Fibroblast of lung (primary cell): ENCODE results near the gene DUSP15. TPM values are rescaled to one million over a fixed set of nuclear protein-coding genes. Genes with fewer than 3 reads are reported as not detected.

Experiments
- DNase-seq, 2 donors: peaks; one replicate each; pipeline versions ENCODE4 v3.0.0 to v3.0.0-alpha.2; 2010; ENCODE audit warnings: low read depth in 2 of 2
- H2AFZ ChIP-seq: 2 replicates; pipeline ENCODE4 v1.5.1; 2012; ENCODE audit warnings: low read length, control low read depth, inconsistent platforms
- H3K27ac ChIP-seq: 2 replicates; pipeline ENCODE4 v1.5.1; 2011; ENCODE audit warnings: low read length, control low read depth; ENCODE audit not compliant: insufficient read depth
- H3K27me3 ChIP-seq: 2 replicates; pipeline ENCODE4 v1.5.1; 2011; ENCODE audit warnings: mild to moderate bottlenecking, low read length; ENCODE audit not compliant: control insufficient read depth, insufficient read depth
- H3K36me3 ChIP-seq: 2 replicates; pipeline ENCODE4 v1.5.1; 2011; ENCODE audit warnings: low read length; ENCODE audit not compliant: control insufficient read depth, insufficient read depth
- H3K4me1 ChIP-seq: 2 replicates; pipeline ENCODE4 v1.5.1; 2011; ENCODE audit warnings: low read length; ENCODE audit not compliant: control insufficient read depth, insufficient read depth; ENCODE audit errors: extremely low read depth
- H3K4me2 ChIP-seq: 2 replicates; pipeline ENCODE4 v1.5.1; 2011; ENCODE audit warnings: low read length, control low read depth; ENCODE audit not compliant: insufficient read depth; ENCODE audit errors: extremely low read depth
- H3K4me3 ChIP-seq, 4 experiments: fragments of 200-600 bp in 1 of 4; sonication (generic) in 1 of 4; replicated peaks in 1 of 4; 2 replicates each; pipeline ENCODE4 v1.5.1; 2011 to 2016; ENCODE audit warnings: low read length in 4 of 4, low read depth in 3 of 4, mild to moderate bottlenecking in 3 of 4, control low read depth in 2 of 4, inconsistent platforms in 1 of 4, mixed read lengths in 1 of 4; ENCODE audit not compliant: insufficient read depth in 1 of 4; ENCODE audit errors: control extremely low read depth in 1 of 4
- H3K79me2 ChIP-seq: 2 replicates; pipeline ENCODE4 v1.5.1; 2012; ENCODE audit warnings: mild to moderate bottlenecking, low read length, inconsistent platforms; ENCODE audit not compliant: control insufficient read depth, insufficient read depth
- H3K9ac ChIP-seq: 2 replicates; pipeline ENCODE4 v1.5.1; 2011; ENCODE audit warnings: mild to moderate bottlenecking, low read length, control low read depth; ENCODE audit not compliant: insufficient read depth
- H3K9me3 ChIP-seq: 2 replicates; pipeline ENCODE4 v1.5.1; 2012; ENCODE audit warnings: low read depth, low read length; ENCODE audit not compliant: control insufficient read depth, insufficient read depth
- H4K20me1 ChIP-seq: 2 replicates; pipeline ENCODE4 v1.5.1; 2011; ENCODE audit warnings: low read length; ENCODE audit not compliant: control insufficient read depth, insufficient read depth; ENCODE audit errors: extremely low read depth
- CTCF ChIP-seq, 2 donors: IDR thresholded peaks in 1 of 2; conservative IDR thresholded peaks in 1 of 2; 1 replicate in 1 of 2; 2 replicates in 1 of 2; pipeline ENCODE4 v1.5.1; 2011 to 2012; ENCODE audit warnings: low read length in 2 of 2, control low read depth in 1 of 2, inconsistent platforms in 1 of 2, low read depth in 1 of 2, mild to moderate bottlenecking in 1 of 2
- EZH2 ChIP-seq: IDR thresholded peaks from 2 replicates; pipeline ENCODE4 v1.5.1; 2012; ENCODE audit warnings: low read length, control low read depth, mild to moderate bottlenecking; ENCODE audit errors: missing control alignments
- polyA plus RNA-seq, 2 donors: library from polyadenylated mRNA; depleted of rRNA in 1 of 2; stranded (reverse) in 1 of 2; unstranded in 1 of 2; fragments of >200 nt; gene quantifications; 2 replicates each; pipeline ENCODE4 v1.2.1, GENCODE V29; 2011 to 2012; ENCODE audit warnings: missing spikeins in 1 of 2
- total RNA-seq: library from RNA; depleted of rRNA; stranded (reverse); fragments of >200 nt; gene quantifications from 2 replicates; pipeline ENCODE4 v1.2.1, GENCODE V29; 2014

Gene DUSP15
- total and polyA plus RNA-seq, 2 donors (not counting 1 experiment from before 2014, with no cell fraction given), result 0.14 TPM; not detected in 1

- no peak for TF ChIP-seq CTCF (conservative IDR thresholded peaks at IDR 0.05 in 1 of 2, IDR thresholded peaks at IDR 0.05 in 1 of 2; ENCODE audit: low read depth in 1 of 2, low read length in 2 of 2)
- TF ChIP-seq EZH2, result no peak
- H4K20me1 ChIP-seq, result no peaks in the 10 kb centered on the region
- H3K9ac ChIP-seq, result no peak overlapping the region
- H3K79me2 ChIP-seq, result no peaks in the 10 kb centered on the region
- H3K4me2 ChIP-seq, result no peak overlapping the region
- no peak for DNase-seq
- peak overlapping the region in 1 of 4 experiments; percentile 39 for H3K4me3 ChIP-seq
- peaks cover 47% of the 10 kb centered on the region for H3K27me3 ChIP-seq
- no peak overlapping the region for H3K27ac ChIP-seq
- no peaks in the 10 kb centered on the region for H3K4me1 ChIP-seq
- no peak overlapping the region for H2AFZ ChIP-seq
- H3K36me3 ChIP-seq, result no peaks in the 10 kb centered on the region
- no peaks in the 10 kb centered on the region for H3K9me3 ChIP-seq
Measured at GRCh38 chr20:31869673-31869941, 720 bp downstream of the DUSP15 start.

GRCh38 chr20:31868853-31869672 is 1.3 kb downstream of the DUSP15 start:
- TF ChIP-seq EZH2 (no peak), CTCF (conservative IDR thresholded peaks at IDR 0.05 in 1 of 2, IDR thresholded peaks at IDR 0.05 in 1 of 2; ENCODE audit: low read depth in 1 of 2, low read length in 2 of 2) (no peak)

GRCh38 chr20:31866221-31866620 is 4.1 kb downstream of the DUSP15 start:
- H3K4me3 ChIP-seq, result no peak overlapping the region
- H4K20me1 ChIP-seq, result no peaks in the 10 kb centered on the region
- H3K27ac ChIP-seq, result no peak overlapping the region
- H3K4me2 ChIP-seq, result no peak overlapping the region
- TF ChIP-seq EZH2 (no peak), CTCF (conservative IDR thresholded peaks at IDR 0.05 in 1 of 2, IDR thresholded peaks at IDR 0.05 in 1 of 2; ENCODE audit: low read depth in 1 of 2, low read length in 2 of 2) (no peak)
- no peaks in the 10 kb centered on the region for H3K9me3 ChIP-seq
- H3K36me3 ChIP-seq, result no peaks in the 10 kb centered on the region
- no peaks in the 10 kb centered on the region for H3K79me2 ChIP-seq
- peaks cover 42% of the 10 kb centered on the region for H3K27me3 ChIP-seq
- no peaks in the 10 kb centered on the region for H3K4me1 ChIP-seq
- no peak overlapping the region for H2AFZ ChIP-seq
- no peak overlapping the region for H3K9ac ChIP-seq
- DNase-seq, result no peak

More at GRCh38 chr20:31868853-31869672, 1.3 kb downstream of the DUSP15 start:
- Histone ChIP-seq H3K36me3 (no peaks in the 10 kb centered on the region), H3K4me1 (no peaks in the 10 kb centered on the region), H3K27ac (no peak overlapping the region), H3K9me3 (no peaks in the 10 kb centered on the region), H3K4me3 (no peak overlapping the region), H4K20me1 (no peaks in the 10 kb centered on the region), H3K27me3 (peaks cover 47% of the 10 kb centered on the region), H3K9ac (no peak overlapping the region), H3K79me2 (no peaks in the 10 kb centered on the region), H3K4me2 (no peak overlapping the region), H2AFZ (no peak overlapping the region)
- DNase-seq, result no peak
